Activated CD4-positive, alpha-beta T cell treated with anti-CD3 and anti-CD28 coated beads, Interleukin-2, amount 50 U/mL, for 16 hours (primary cell): ENCODE data around the gene E4F1.
A peak's percentile ranks its signal among the peaks of the same experiment; 100 is the strongest.

ENCODE experiments used
- DNase-seq: peaks from one replicate; pipeline ENCODE4 v3.0.0-alpha.2; 2020

E4F1 gene

DNA sequence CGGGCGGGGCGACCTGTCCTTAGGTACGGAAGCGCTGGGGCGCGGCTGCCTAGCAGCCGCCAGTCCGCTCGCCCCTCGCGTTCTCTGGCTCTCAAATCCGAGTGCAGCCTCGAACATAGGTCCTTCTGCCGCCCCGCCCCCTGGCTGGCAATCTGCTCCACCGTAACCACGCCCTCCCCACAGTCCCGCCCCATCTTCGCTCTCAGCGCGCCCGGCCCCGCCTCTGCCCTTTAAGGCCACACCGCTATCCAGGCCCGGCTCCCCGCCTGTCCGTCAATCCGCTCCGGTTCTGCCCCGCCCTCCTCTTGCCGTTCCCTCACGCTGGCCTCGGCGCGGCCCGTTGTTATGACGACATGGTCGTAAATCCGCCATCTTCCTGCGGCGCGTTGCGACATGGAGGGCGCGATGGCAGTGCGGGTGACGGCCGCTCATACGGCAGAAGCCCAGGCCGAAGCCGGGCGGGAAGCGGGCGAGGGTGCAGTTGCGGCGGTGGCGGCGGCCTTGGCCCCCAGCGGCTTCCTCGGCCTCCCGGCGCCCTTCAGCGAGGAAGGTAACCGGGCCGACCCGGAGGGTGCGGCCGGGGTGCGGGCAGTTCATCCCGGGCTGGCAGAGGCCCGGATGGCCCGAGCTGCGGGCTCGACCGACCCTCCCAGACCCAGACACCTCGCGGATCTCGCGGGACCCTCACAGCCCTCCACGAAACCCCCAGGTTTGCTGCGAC, at the start of gene E4F1:
E4F1 (plus strand) TSS at position 371 of the 721 bp plus-strand sequence; CDS start at position 394, 23 bp downstream.
- peak; percentile 100 for DNase-seq

GRCh38 chr16:2173916-2174315, 49.5 kb upstream of the E4F1 start:
- no peak for DNase-seq

DNA sequence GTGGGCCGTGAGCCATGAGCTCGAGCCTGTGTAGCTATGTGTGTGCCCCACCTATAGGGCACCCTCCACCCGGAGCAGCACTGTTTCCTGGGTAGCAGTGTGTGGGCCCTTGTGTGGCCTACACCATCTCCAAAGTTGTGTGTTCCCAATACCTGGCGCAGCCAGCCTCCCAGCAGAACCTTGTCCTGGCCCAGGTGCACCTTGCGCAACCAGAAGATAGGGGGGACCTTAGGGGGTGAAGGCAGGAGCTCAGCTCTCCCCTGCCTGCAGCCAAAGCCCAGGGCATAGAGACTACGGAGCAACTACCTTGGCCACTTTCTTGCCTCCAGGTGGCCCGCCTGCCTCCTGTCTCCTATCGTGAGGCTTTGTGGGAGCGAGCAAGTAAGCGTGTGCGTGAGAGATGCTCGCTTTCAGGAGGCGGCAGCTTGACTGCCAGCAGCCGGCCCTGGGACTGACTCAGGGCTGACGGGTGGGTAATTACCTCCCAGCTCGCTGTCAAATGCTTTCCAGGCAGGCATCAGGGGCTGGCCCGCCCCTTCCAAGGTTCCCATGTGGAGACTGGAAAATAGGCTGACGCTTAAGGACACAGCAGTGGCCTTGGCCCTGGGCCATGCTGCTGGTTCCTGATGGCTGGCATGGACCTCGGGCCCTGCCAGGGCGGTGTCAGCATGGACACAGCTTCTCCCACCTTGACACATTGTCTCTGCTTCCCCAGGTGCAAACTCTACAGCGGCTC, 48.8 kb upstream of the E4F1 start:
- no peak for DNase-seq

DNA sequence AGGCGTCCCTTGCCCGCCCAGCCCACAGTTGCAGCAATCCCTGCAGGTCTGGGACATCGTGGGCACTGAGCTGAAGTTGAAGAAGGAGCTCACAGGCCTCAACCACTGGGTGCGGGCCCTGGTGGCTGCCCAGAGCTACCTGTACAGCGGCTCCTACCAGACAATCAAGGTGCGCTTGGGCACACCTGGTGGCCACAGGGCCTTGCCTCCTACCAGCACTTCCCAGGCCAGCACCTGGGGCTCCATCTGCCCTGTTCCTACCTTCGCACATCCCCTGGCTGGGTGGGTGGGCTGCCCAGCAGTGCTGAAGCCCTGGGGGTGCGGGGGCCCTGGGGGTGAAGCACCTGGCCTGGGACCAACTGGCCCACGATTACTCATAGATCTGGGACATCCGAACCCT, 47.9 kb upstream of the E4F1 start:
- DNase-seq, result no peak

GRCh38 chr16:2176047-2176446, 47.3 kb upstream of the E4F1 start:
- no peak for DNase-seq

DNA sequence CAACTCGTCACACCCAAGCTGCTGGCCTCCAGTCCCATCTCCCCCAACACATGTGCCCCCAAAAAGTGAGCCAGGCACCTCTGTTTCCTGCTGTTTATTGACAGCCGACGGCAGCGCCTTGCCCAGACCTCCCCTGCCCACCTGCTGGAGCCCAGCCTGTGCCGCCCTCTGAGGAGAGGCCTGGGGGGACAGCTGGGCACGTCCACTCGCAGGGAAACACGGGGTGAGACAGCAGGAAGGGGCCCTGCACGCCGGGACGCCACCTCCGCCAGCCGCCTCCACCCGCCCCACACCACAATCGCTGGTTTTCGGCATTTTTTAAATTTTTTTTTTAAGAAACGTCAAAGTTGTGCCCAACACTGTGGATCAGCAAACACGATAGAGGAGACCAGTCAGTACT, 46.3 kb upstream of the E4F1 start:
- DNase-seq, result no peak

DNA sequence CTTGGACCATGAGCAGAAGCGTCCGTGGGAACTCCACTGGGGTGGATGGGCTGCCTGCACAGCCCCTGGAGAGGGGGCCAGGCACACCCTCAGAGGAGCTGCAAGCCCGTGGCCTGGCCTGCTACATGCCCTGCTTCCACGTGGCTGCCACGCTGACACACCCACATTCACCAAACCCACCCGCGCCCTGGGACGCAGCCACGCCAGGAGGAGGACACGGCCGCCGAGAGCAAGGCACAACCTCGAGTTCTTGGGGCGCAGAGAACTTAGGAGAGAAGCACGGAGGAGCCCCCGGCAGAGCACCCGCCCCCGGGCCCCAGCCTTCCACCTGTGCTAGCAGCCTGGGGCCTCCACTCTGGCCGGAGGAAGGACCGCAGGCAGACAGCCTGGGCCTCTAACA, 45.8 kb upstream of the E4F1 start:
- DNase-seq, result no peak

- DNase-seq, result peak; percentile 55
These were observed 44.9 kb upstream of the E4F1 start for GRCh38 chr16:2178321-2179106.

GRCh38 chr16:2179107-2179501, 44.3 kb upstream of the E4F1 start:
- DNase-seq, result no peak

GRCh38 chr16:2179576-2179975, 43.8 kb upstream of the E4F1 start:
- DNase-seq, result no peak

- DNase-seq, result no peak
These were observed 42.9 kb upstream of the E4F1 start for GRCh38 chr16:2180461-2180860.

- no peak for DNase-seq
These were observed 42.1 kb upstream of the E4F1 start for GRCh38 chr16:2180962-2181923.

- no peak for DNase-seq
These were observed 41.4 kb upstream of the E4F1 start for GRCh38 chr16:2181952-2182351.

- no peak for DNase-seq
These were observed 39.7 kb upstream of the E4F1 start for GRCh38 chr16:2183671-2184070.

- DNase-seq, result no peak
These were observed 39.0 kb upstream of the E4F1 start for GRCh38 chr16:2184346-2184745.

DNA sequence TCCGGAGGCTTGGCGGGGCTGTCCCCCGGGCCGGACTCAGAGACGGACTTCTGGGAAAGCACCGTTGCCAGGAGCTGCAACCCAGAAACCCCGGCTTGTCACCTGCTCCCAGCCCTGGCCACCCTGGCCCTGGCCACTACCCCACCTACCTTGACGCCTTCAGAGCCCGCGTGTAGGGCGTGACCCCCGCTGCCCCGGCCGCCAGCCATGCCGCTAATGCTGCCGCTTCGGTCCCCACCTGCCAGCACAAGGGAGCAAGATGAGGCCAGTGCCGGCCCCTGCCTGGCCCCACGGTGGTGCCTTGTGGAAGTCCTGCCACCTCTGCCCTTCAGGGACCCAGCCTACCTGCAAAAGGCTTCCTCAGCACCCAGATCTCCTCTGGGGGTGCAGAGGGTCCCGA, 38.4 kb upstream of the E4F1 start:
- DNase-seq, result no peak

GRCh38 chr16:2186064-2186463, 37.3 kb upstream of the E4F1 start:
- DNase-seq, result no peak

DNA sequence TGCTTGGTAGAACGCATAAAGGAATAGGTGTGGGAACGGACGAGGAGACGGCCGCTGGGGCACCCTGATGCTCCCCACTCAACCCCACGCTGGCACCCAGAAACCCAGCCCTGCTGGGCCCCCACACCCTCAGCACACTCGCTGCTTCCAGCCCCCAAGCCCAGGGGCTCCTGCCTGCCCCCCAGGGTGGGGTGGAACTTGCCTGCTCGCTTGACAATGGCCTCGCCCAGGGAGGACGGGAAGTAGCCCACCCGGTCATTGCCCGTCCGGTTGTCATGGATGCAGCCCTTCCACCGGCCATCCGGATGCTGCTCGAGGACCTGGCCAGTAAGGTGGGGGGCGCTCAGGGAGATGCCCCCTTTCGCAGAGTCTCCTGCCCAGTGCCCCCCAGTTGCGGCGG, 36.9 kb upstream of the E4F1 start:
- no peak for DNase-seq

DNA sequence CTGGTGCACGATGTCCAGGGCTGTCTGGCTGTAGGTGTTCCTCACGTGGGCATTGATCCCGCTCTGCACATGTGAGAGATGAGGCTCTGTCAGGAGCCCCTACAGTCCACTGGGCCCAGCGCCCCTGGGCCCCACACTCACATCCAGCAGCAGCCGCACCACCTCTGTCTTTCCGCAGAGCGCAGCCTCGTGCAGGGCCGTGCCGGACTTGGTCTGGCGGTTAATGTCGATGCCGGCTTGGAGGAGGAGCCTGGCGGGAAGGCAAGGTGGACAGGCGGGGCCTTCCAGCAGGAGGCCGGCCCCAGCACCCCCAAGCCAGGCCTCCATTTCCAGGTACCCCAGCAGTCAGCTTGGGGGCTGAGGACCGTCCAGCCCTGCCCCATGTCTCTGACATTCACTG, 36.2 kb upstream of the E4F1 start:
- DNase-seq, result no peak

DNA sequence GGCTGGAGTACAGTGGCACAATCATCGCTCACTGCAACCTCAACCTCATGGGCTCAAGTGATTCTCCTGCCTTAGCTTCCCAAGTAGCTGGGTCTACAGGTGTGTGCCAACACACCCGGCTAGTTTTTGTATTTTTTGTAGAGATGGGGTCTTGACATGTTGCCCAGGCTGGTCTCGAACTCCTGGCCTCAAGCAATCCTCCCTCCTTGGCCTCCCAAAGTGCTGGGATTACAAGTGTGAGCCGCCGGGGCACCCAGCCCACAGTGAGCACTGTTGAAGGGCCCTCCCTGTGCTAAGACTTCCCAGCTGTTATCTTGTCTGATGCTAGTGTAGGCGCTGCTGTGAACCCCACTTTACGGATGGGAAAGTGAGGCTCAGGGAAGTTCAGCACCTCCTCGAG, 35.0 kb upstream of the E4F1 start:
- DNase-seq, result no peak

DNA sequence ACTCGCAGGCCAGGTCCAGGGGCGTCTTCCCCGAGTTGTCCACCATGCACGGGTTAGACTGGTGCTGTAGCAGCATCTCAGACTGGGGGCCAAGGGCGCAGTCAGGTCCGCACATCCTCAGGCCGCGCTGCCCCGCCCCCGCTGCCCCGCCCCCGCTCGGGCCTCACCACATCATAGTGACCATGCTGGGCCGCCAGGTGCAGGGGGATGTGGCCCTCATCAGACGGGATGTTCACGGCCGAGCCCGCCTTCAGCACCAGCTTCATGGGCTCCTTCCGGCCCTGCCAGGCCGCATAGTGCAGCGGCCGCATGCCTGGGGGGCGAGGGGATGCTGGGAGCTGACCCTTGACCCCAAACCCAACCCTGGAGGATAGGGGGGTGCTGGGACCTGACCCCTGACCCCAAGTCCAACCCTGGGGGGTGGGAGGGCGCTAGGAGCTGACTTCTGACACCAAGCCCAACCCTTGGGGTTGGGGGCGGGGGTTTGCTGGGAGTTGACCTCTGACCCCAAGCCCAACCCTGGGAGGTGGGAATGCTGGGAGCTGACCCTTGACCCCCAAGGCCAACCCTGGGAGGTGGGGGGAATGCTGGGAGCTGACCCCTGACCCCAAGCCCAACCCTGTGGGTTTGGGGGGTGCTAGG, 34.0 kb upstream of the E4F1 start:
- no peak for DNase-seq

GRCh38 chr16:2190002-2190658, 33.3 kb upstream of the E4F1 start:
- no peak for DNase-seq
